Measurements from ENCODE around the gene PSMB11. TPM values are rescaled to one million over a fixed set of nuclear protein-coding genes. Genes with fewer than 3 reads are reported as not detected.
"Not testable (repeated sequence)": the region's sequence is repeated elsewhere in the genome, so short reads cannot be mapped to it uniquely, and the experiment has no call there.

PSMB11 gene
- total RNA-seq, 1 donor from 2014 or later: not detected

- Histone ChIP-seq H3K36me3 (peaks cover 11% of the 10 kb centered on the region), H3K27me3 (ENCODE audit: low read depth) (no peaks in the 10 kb centered on the region), H3K4me1 (peaks cover 9% of the 10 kb centered on the region), H3K9me3 (no peaks in the 10 kb centered on the region), H3K27ac (no peak overlapping the region), H3K4me3 (no peak overlapping the region)
- intact Hi-C loops (cut with DNase I): no loop called here
- TF ChIP-seq CTCF (IDR thresholded peaks at IDR 0.05): no peak
- ATAC-seq (no peak), DNase-seq (no peak)
Measured at GRCh38 chr14:22996768-22997654, 45.0 kb upstream of the PSMB11 start.

DNA sequence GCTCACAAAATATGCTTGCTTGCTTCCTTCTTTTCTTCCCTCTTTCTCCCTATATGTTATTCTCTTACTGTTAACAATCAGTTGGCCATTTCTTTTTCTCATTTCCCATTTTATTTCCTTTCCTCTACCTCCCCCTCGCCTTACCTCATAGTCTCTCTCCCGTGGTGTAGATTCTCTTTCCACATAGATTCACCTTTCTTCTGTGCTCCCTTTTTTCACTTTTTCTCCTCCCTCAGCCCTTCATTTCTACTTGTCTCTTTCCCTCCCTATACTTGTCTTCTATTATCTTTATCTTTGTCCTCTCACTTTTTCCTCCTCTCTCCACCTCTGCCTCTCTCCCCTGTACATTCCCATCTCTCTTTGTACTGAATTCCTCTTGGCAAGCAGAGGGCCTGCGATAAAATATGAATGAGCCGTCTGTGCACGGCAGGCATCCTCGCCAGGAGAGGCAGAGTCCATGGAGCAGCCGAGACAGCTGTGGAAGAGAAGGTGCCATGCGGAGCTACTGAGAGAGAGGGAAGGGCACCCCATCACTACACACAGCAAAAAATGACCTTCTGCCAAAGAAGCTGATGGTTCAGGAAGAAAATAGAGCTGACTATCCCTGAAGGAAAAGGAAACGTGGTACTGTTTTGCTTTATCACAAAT, 44.2 kb upstream of the PSMB11 start:
- Histone ChIP-seq H3K4me1 (peaks cover 9% of the 10 kb centered on the region), H3K27ac (no peak overlapping the region), H3K4me3 (no peak overlapping the region), H3K9me3 (no peaks in the 10 kb centered on the region), H3K27me3 (ENCODE audit: low read depth) (no peaks in the 10 kb centered on the region), H3K36me3 (peaks cover 10% of the 10 kb centered on the region)
- ATAC-seq: no peak
- DNase-seq: no peak
- intact Hi-C loops (cut with DNase I): no loop called here
- TF ChIP-seq CTCF (IDR thresholded peaks at IDR 0.05): no peak

- DNase-seq (no peak), ATAC-seq (no peak)
- Histone ChIP-seq H3K4me1 (peaks cover 9% of the 10 kb centered on the region), H3K27me3 (ENCODE audit: low read depth) (no peaks in the 10 kb centered on the region), H3K9me3 (no peaks in the 10 kb centered on the region), H3K27ac (no peak overlapping the region), H3K36me3 (peaks cover 10% of the 10 kb centered on the region), H3K4me3 (no peak overlapping the region)
- no peak for TF ChIP-seq CTCF (IDR thresholded peaks at IDR 0.05)
- intact Hi-C loops (cut with DNase I): no loop called here
Measured at GRCh38 chr14:22998329-22999012, 43.5 kb upstream of the PSMB11 start.

GRCh38 chr14:23000860-23001259, 41.2 kb upstream of the PSMB11 start:
- no peak for TF ChIP-seq CTCF (IDR thresholded peaks at IDR 0.05)
- Histone ChIP-seq H3K27ac (no peak overlapping the region), H3K27me3 (ENCODE audit: low read depth) (no peaks in the 10 kb centered on the region), H3K4me3 (no peak overlapping the region), H3K36me3 (peaks cover 10% of the 10 kb centered on the region), H3K4me1 (peaks cover 4% of the 10 kb centered on the region), H3K9me3 (no peaks in the 10 kb centered on the region)
- intact Hi-C loops (cut with DNase I): no loop called here
- DNase-seq (no peak), ATAC-seq (no peak)

- TF ChIP-seq CTCF (IDR thresholded peaks at IDR 0.05): no peak
- ATAC-seq (no peak), DNase-seq (no peak)
- Histone ChIP-seq H3K4me1 (peaks cover 14% of the 10 kb centered on the region), H3K27me3 (ENCODE audit: low read depth) (no peaks in the 10 kb centered on the region), H3K4me3 (no peak overlapping the region), H3K27ac (no peak overlapping the region), H3K9me3 (no peaks in the 10 kb centered on the region), H3K36me3 (peaks cover 10% of the 10 kb centered on the region)
- intact Hi-C loops (cut with DNase I): no loop called here
Measured at GRCh38 chr14:23002592-23002991, 39.4 kb upstream of the PSMB11 start.

DNA sequence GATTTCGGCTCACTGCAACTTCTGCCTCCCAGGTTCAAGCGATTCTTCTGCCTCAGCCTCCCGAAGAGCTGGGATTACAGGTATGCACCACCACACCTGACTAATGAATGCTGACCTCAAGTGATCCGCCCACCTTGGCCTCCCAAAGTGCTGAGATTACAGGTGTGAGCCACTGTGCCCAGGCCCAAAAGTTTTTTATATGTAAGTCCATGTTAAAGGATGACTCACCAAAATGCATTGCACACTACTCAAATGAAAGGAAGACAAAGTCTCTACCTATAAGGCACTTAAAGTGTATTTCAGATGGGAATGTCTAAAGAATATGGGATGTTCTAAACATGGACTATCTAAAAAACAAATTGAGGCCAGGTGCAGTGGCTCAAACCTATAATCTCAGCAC, 37.7 kb upstream of the PSMB11 start:
- H3K9me3 ChIP-seq; H3K27ac ChIP-seq; DNase-seq; H3K4me3 ChIP-seq; ATAC-seq; H3K27me3 ChIP-seq (ENCODE audit: low read depth); intact Hi-C loops (cut with DNase I); H3K36me3 ChIP-seq: not testable (repeated sequence)
- peaks cover 25% of the 10 kb centered on the region for H3K4me1 ChIP-seq

Measured in lower lobe of right lung (tissue), 2 donors.